ACC112 (cell line): Measurements from ENCODE around the gene RERE.

Experiments used
- H2AFZ ChIP-seq: fragments of 200-600 bp; sonication (generic); one replicate; pipeline ENCODE4 v1.6.0; 2017; ENCODE audit warnings: antibody characterized with exemption, low read length; ENCODE audit not compliant: unreplicated experiment
- H3K27ac ChIP-seq: fragments of 200-600 bp; sonication (generic); 2 replicates; pipeline ENCODE4 v1.5.1; 2014; ENCODE audit warnings: low read depth, mild to moderate bottlenecking, antibody characterized with exemption, low read length, moderate library complexity
- H3K27me3 ChIP-seq: fragments of 200-600 bp; sonication (generic); 2 replicates; pipeline ENCODE4 v1.6.1; 2014; ENCODE audit warnings: mild to moderate bottlenecking, antibody characterized with exemption, low read length, moderate library complexity, mixed read lengths; ENCODE audit not compliant: insufficient read depth
- H3K36me3 ChIP-seq: fragments of 200-600 bp; sonication (generic); 2 replicates; pipeline ENCODE4 v1.6.1; 2016; ENCODE audit warnings: mild to moderate bottlenecking, antibody characterized with exemption, low read length, moderate library complexity, mixed read lengths; ENCODE audit not compliant: insufficient read depth
- H3K4me1 ChIP-seq: fragments of 200-600 bp; sonication (generic); one replicate; pipeline ENCODE4 v1.6.1; 2016; ENCODE audit warnings: low read length, mixed read lengths; ENCODE audit not compliant: insufficient read depth, unreplicated experiment, control insufficient read depth
- H3K4me3 ChIP-seq: fragments of 200-600 bp; sonication (generic); 2 replicates; pipeline ENCODE4 v1.5.1; 2014; ENCODE audit warnings: mild to moderate bottlenecking, low read depth, low read length
- H3K79me2 ChIP-seq: fragments of 200-600 bp; sonication (generic); one replicate; pipeline ENCODE4 v1.6.0; 2016; ENCODE audit warnings: low read length; ENCODE audit not compliant: control insufficient read depth, unreplicated experiment, insufficient read depth

Gene RERE

DNA sequence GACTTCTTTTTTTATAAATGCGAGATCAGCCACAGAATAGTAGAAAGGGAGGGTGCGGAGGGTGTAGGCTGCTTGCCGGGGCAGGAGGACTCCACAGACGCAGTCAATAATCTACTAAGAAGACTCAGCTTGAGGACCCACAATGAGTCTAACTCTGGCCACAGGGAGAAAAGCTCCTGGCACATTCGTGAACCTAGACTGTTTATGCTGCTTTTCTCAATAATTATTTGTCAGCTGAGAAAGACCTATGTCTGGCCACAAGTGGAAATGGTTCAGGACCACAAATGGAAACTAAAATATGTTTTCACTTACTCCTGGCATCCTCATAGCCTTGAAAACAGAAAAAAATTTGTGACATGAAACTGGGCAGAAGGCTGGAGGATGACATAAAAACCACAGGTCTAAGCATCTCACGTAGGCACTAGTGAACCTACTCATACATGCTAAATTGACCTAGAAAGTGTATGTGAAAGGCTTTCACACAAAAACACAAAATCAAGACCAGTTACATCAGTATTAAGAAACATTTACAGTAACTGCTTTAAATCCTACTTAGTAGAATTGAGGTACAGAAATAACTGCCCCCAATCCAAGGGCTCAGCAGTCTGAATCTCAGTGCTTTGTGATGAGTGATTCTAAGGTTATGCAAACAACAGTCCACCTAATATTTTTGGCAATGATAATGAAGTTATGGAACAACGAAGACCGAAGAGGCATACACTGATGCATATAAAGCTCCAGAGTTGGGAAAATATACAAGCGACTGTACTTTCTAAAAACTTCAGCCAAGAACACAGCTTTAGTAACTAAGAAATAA is 340.1 kb downstream of the RERE start:
- Histone ChIP-seq H3K27me3 (no peaks in the 10 kb centered on the region), H3K36me3 (no peaks in the 10 kb centered on the region), H2AFZ (no peak overlapping the region), H3K79me2 (no peaks in the 10 kb centered on the region), H3K27ac (no peak overlapping the region), H3K4me3 (no peak overlapping the region), H3K4me1 (peaks cover 8% of the 10 kb centered on the region)

GRCh38 chr1:8476006-8476405 is 341.4 kb downstream of the RERE start:
- Histone ChIP-seq H3K4me3 (no peak overlapping the region), H2AFZ (no peak overlapping the region), H3K4me1 (peaks cover 8% of the 10 kb centered on the region), H3K79me2 (no peaks in the 10 kb centered on the region), H3K36me3 (no peaks in the 10 kb centered on the region), H3K27me3 (no peaks in the 10 kb centered on the region), H3K27ac (no peak overlapping the region)

DNA sequence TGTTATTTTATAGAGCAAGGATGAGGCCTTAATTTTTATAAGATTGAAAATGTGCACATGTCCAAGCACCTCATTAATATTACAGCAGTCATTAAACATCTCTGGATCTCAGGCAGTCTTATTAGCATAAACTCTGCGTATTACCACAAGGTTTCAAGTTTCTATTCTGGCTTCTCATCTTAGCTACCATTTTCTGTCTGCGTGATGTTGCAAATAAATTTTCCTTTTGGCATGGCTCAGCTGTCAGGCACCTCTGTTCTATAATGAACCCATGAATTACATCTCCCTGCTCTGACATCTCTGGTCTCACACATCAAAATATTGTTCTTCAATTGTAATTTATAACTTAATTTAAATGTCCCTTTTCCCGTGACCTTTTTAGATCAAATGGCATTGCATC is 343.1 kb downstream of the RERE start:
- Histone ChIP-seq H3K4me3 (no peak overlapping the region), H3K4me1 (peaks cover 8% of the 10 kb centered on the region), H3K27ac (no peak overlapping the region), H3K79me2 (no peaks in the 10 kb centered on the region), H3K27me3 (no peaks in the 10 kb centered on the region), H2AFZ (no peak overlapping the region), H3K36me3 (no peaks in the 10 kb centered on the region)

DNA sequence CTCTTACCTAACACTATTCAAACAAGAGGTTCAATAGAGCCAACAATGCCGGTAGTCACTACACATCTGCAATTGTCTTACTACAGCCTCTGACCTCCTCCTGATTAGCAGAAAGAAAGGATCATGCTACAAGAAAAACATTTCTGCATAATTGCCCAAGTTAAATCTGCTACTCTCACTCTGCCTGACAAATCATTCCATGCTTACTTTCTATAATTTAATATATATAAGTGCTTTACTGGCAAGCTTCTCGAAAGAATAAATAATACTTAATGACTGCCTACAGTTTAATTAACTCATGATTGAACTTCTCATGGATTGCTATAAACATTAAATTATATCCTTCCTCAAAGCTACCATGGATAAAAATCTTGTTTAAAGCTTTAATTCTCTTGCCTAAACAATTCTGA is 343.5 kb downstream of the RERE start:
- H3K27ac ChIP-seq, result no peak overlapping the region
- H3K4me1 ChIP-seq, result peaks cover 8% of the 10 kb centered on the region
- no peaks in the 10 kb centered on the region for H3K27me3 ChIP-seq
- H3K4me3 ChIP-seq, result no peak overlapping the region
- no peaks in the 10 kb centered on the region for H3K79me2 ChIP-seq
- no peaks in the 10 kb centered on the region for H3K36me3 ChIP-seq
- no peak overlapping the region for H2AFZ ChIP-seq

GRCh38 chr1:8473121-8473875 is 344.1 kb downstream of the RERE start:
- no peak overlapping the region for H2AFZ ChIP-seq
- H3K4me1 ChIP-seq, result peaks cover 8% of the 10 kb centered on the region
- no peaks in the 10 kb centered on the region for H3K79me2 ChIP-seq
- no peak overlapping the region for H3K27ac ChIP-seq
- H3K27me3 ChIP-seq, result no peaks in the 10 kb centered on the region
- no peaks in the 10 kb centered on the region for H3K36me3 ChIP-seq
- no peak overlapping the region for H3K4me3 ChIP-seq

DNA sequence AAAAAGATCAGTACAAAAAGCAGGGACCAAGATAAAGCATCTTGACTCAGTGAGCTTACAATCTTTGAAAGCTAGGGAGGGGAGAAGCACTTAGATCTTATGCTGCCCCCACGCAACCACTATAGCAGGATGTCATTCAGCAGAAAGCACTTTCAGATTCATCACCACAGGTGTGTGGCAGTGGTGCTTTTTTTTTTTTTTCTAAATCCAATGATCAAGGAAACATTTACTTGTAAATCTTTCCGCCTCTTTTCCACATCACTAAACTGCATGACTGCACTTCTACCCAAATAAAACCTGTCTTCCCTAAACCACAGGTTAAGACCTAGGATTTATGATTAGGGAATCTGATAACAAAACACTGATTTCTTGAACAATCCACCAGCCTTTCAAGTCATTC is 344.8 kb downstream of the RERE start:
- Histone ChIP-seq H3K36me3 (no peaks in the 10 kb centered on the region), H3K27ac (no peak overlapping the region), H3K79me2 (no peaks in the 10 kb centered on the region), H3K4me1 (peaks cover 8% of the 10 kb centered on the region), H3K27me3 (no peaks in the 10 kb centered on the region), H2AFZ (no peak overlapping the region), H3K4me3 (no peak overlapping the region)

DNA sequence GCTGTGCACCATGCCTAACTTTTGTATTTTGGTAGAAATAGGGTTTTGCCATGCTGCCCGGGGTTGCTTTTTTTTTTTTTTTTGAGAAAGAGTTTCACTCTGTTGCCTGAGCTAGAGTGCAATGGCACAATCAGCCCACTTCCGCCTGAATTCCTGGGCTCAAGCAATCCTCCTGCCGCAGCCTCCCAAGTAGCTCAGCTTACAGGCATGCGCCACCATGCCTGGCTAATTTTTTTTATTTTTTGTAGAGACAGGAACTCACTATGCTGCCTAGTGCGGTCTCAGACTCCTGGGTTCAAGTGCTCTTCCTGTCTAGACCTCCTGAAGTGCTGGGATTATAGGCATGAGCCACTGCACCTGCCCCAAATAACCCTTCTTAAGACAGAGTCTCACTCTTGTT is 346.0 kb downstream of the RERE start:
- Histone ChIP-seq H3K4me3 (no peak overlapping the region), H3K4me1 (no peaks in the 10 kb centered on the region), H2AFZ (no peak overlapping the region), H3K27me3 (no peaks in the 10 kb centered on the region), H3K36me3 (no peaks in the 10 kb centered on the region), H3K27ac (no peak overlapping the region), H3K79me2 (no peaks in the 10 kb centered on the region)

- H3K27ac ChIP-seq, result no peak overlapping the region
- H3K4me1 ChIP-seq, result peaks cover 7% of the 10 kb centered on the region
Measured at GRCh38 chr1:8468751-8469150, 348.7 kb downstream of the RERE start.

GRCh38 chr1:8467308-8467707 is 350.1 kb downstream of the RERE start:
- peaks cover 16% of the 10 kb centered on the region for H3K4me1 ChIP-seq
- no peak overlapping the region for H2AFZ ChIP-seq
- H3K27ac ChIP-seq, result no peak overlapping the region
- no peak overlapping the region for H3K4me3 ChIP-seq
- H3K36me3 ChIP-seq, result no peaks in the 10 kb centered on the region
- H3K79me2 ChIP-seq, result no peaks in the 10 kb centered on the region
- no peaks in the 10 kb centered on the region for H3K27me3 ChIP-seq

More at GRCh38 chr1:8468751-8469150, 348.7 kb downstream of the RERE start:
- H3K4me3 ChIP-seq, result no peak overlapping the region
- H3K79me2 ChIP-seq, result no peaks in the 10 kb centered on the region
- H3K36me3 ChIP-seq, result no peaks in the 10 kb centered on the region
- H3K27me3 ChIP-seq, result no peaks in the 10 kb centered on the region
- no peak overlapping the region for H2AFZ ChIP-seq

- Histone ChIP-seq H3K27me3 (no peaks in the 10 kb centered on the region), H3K27ac (no peak overlapping the region), H3K4me3 (no peak overlapping the region), H3K36me3 (no peaks in the 10 kb centered on the region), H2AFZ (no peak overlapping the region), H3K4me1 (peaks cover 16% of the 10 kb centered on the region), H3K79me2 (no peaks in the 10 kb centered on the region)
Measured at GRCh38 chr1:8465692-8466091, 351.7 kb downstream of the RERE start.

- Histone ChIP-seq H3K27ac (no peak overlapping the region), H3K4me3 (no peak overlapping the region), H2AFZ (no peak overlapping the region), H3K79me2 (no peaks in the 10 kb centered on the region), H3K36me3 (no peaks in the 10 kb centered on the region), H3K27me3 (no peaks in the 10 kb centered on the region), H3K4me1 (peaks cover 16% of the 10 kb centered on the region)
Measured at GRCh38 chr1:8465013-8465412, 352.4 kb downstream of the RERE start.
